GM18526 (cell line): Measurements from ENCODE around the gene PRCC.
A peak's percentile ranks its signal among the peaks of the same experiment; 100 is the strongest.

Source experiments
- POLR2A ChIP-seq: IDR thresholded peaks from 3 replicates; pipeline ENCODE4 v1.6.1; 2011; ENCODE audit not compliant: insufficient read length; ENCODE audit errors: extremely low read depth

PRCC gene

GRCh38 chr1:156741481-156741983 lies 25.8 kb upstream of the PRCC start:
- TF ChIP-seq POLR2A = no peak

- no peak for TF ChIP-seq POLR2A
These were observed 25.3 kb upstream of the PRCC start for GRCh38 chr1:156742017-156742416.

- TF ChIP-seq POLR2A = no peak
These were observed 24.5 kb upstream of the PRCC start for GRCh38 chr1:156742801-156743200.

- TF ChIP-seq POLR2A = no peak
These were observed 23.7 kb upstream of the PRCC start for GRCh38 chr1:156743367-156744302.

- TF ChIP-seq POLR2A = no peak
These were observed 23.0 kb upstream of the PRCC start for GRCh38 chr1:156744344-156744743.

- no peak for TF ChIP-seq POLR2A
These were observed 22.4 kb upstream of the PRCC start for GRCh38 chr1:156744786-156745419.

GRCh38 chr1:156745881-156746280 lies 21.5 kb upstream of the PRCC start:
- no peak for TF ChIP-seq POLR2A

- TF ChIP-seq POLR2A = no peak
These were observed 21.0 kb upstream of the PRCC start for GRCh38 chr1:156746406-156746727.

GRCh38 chr1:156746728-156747631 lies 20.4 kb upstream of the PRCC start:
- TF ChIP-seq POLR2A = no peak

GRCh38 chr1:156747742-156748669 lies 19.3 kb upstream of the PRCC start:
- no peak for TF ChIP-seq POLR2A

- TF ChIP-seq POLR2A = no peak
These were observed 18.5 kb upstream of the PRCC start for GRCh38 chr1:156748670-156749418.

- peak; percentile 4 for TF ChIP-seq POLR2A
These were observed 17.8 kb upstream of the PRCC start for GRCh38 chr1:156749419-156750118.

GRCh38 chr1:156750191-156750672 lies 17.1 kb upstream of the PRCC start:
- TF ChIP-seq POLR2A = no peak
